Measurements from ENCODE around the gene WBP11. TPM values are rescaled to one million over a fixed set of nuclear protein-coding genes. Genes with fewer than 3 reads are reported as not detected.
A peak's percentile ranks its signal among the peaks of the same experiment; 100 is the strongest.

The WBP11 gene
- total RNA-seq, 1 experiment from 2014 or later = 67.4 TPM

- Histone ChIP-seq H3K79me2 (ENCODE audit: insufficient read depth, low read length) (no peaks in the 10 kb centered on the region), H3K9ac (ENCODE audit: low read length) (no peak overlapping the region), H4K20me1 (ENCODE audit: insufficient read depth) (no peaks in the 10 kb centered on the region), H3K9me3 (ENCODE audit: control insufficient read depth in 1 of 2, insufficient read depth in 1 of 2, low read depth in 1 of 2, low read length in 2 of 2) (no peaks in the 10 kb centered on the region), H3K4me1 (ENCODE audit: control insufficient read depth in 1 of 2, insufficient read depth in 2 of 2, low read length in 2 of 2) (peaks cover 0 to 15% of the 10 kb centered on the region in 2 experiments; a peak in 2 of 4 replicates), H3K36me3 (ENCODE audit: control insufficient read depth in 1 of 2, insufficient read depth in 2 of 2, low read length in 2 of 2) (no peaks in the 10 kb centered on the region), H3K27ac (ENCODE audit: low read depth, low read length) (no peak overlapping the region), H3K27me3 (ENCODE audit: insufficient read depth, low read length) (no peaks in the 10 kb centered on the region), H3K4me3 (replicated peaks in 1 of 2; ENCODE audit: low read depth in 1 of 2, low read length in 2 of 2) (no peak overlapping the region), H3K9me2 (ENCODE audit: insufficient read depth) (no peaks in the 10 kb centered on the region), H3K4me2 (ENCODE audit: low read length) (peak overlapping the region; percentile 38), H2AFZ (ENCODE audit: low read depth, low read length, poor library complexity, severe bottlenecking) (no peak overlapping the region)
- no peak for DNase-seq (ENCODE audit: low read depth, low spot score)
- peak; percentile 84 for ATAC-seq
- ChIA-PET POLR2A (no interaction called here), RAD21 (ENCODE audit: low non-redundant PET in 1 of 2, low total read pairs in 2 of 2, uncharacterized antibody in 2 of 2, unreplicated experiment in 2 of 2) (no interaction called here), CTCF (no interaction called here)
- TF ChIP-seq TCF7L2 (IDR thresholded peaks at IDR 0.05; ENCODE audit: borderline replicate concordance, extremely low read depth, insufficient read depth, insufficient read length) = peak; percentile 35
- peak; percentile 45 for TF ChIP-seq JUND (IDR thresholded peaks at IDR 0.05)
- 0 out of 2 replicates have a peak, but pooled peaks have one; percentile 45 for TF ChIP-seq CBX3 (IDR thresholded peaks at IDR 0.05; ENCODE audit: low read depth)
- no peak for TF ChIP-seq RAD21 (IDR thresholded peaks at IDR 0.05; ENCODE audit: low read depth)
- TF ChIP-seq, protein P1, sequence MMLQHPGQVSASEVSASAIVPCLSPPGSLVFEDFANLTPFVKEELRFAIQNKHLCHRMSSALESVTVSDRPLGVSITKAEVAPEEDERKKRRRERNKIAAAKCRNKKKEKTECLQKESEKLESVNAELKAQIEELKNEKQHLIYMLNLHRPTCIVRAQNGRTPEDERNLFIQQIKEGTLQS (IDR thresholded peaks at IDR 0.05) = peak; percentile 66; the same call in 1 of the 2 replicates
- TF ChIP-seq FOSL1 (IDR thresholded peaks at IDR 0.05; ENCODE audit: low read depth) = peak; percentile 66
- TF ChIP-seq SIN3A (IDR thresholded peaks at IDR 0.05; ENCODE audit: low read depth) = no peak
- TF ChIP-seq, protein P2, sequence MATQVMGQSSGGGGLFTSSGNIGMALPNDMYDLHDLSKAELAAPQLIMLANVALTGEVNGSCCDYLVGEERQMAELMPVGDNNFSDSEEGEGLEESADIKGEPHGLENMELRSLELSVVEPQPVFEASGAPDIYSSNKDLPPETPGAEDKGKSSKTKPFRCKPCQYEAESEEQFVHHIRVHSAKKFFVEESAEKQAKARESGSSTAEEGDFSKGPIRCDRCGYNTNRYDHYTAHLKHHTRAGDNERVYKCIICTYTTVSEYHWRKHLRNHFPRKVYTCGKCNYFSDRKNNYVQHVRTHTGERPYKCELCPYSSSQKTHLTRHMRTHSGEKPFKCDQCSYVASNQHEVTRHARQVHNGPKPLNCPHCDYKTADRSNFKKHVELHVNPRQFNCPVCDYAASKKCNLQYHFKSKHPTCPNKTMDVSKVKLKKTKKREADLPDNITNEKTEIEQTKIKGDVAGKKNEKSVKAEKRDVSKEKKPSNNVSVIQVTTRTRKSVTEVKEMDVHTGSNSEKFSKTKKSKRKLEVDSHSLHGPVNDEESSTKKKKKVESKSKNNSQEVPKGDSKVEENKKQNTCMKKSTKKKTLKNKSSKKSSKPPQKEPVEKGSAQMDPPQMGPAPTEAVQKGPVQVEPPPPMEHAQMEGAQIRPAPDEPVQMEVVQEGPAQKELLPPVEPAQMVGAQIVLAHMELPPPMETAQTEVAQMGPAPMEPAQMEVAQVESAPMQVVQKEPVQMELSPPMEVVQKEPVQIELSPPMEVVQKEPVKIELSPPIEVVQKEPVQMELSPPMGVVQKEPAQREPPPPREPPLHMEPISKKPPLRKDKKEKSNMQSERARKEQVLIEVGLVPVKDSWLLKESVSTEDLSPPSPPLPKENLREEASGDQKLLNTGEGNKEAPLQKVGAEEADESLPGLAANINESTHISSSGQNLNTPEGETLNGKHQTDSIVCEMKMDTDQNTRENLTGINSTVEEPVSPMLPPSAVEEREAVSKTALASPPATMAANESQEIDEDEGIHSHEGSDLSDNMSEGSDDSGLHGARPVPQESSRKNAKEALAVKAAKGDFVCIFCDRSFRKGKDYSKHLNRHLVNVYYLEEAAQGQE (IDR thresholded peaks at IDR 0.05; ENCODE audit: low read depth) = no peak
- no peak for TF ChIP-seq POLR2A (IDR thresholded peaks at IDR 0.05; ENCODE audit: borderline replicate concordance, extremely low read depth, insufficient read depth, insufficient read length)
- peak; percentile 83 for TF ChIP-seq CEBPB (IDR thresholded peaks at IDR 0.05; ENCODE audit: low read depth)
- intact Hi-C loops (cut with micrococcal nuclease) = no loop called here
- no TSS peak for BruUV-seq (replicated peaks)
Observed at GRCh38 chr12:14836336-14837210, 33.3 kb upstream of the WBP11 start.
